ENCODE results near the gene GOLIM4. TPM values are rescaled to one million over a fixed set of nuclear protein-coding genes. Genes with fewer than 3 reads are reported as not detected.
"Not testable (repeated sequence)": the region's sequence is repeated elsewhere in the genome, so short reads cannot be mapped to it uniquely, and the experiment has no call there.

Gene GOLIM4
- polyA plus RNA-seq, 2 of the 4 experiments (the other 2 are of a cell fraction) = 22.4 to 23.6 TPM

DNA sequence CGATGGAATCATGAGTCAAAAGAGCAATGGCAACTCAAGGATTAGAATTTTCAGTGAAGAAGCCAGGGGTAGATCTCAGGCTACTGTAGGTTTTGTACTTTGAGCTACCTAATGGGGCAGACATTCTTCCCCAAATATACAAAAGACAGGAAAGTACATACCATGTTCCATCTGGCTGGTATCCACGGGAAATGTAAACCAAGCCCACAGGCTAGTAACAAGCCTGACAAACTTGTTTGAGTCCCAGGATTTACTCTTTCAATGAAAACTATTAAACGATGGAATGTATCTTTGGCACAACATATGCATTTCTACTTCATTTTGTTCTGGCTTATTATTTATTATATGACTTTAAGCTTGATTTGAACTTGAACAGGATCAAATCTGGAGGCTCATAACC lies 44.2 kb upstream of the GOLIM4 start:
- Histone ChIP-seq H3K4me3 (no peak overlapping the region), H3K4me2 (no peak overlapping the region), H3K27ac (no peak overlapping the region), H3K4me1 (no peaks in the 10 kb centered on the region), H3K9me3 (no peaks in the 10 kb centered on the region)
- ATAC-seq (no peak), FAIRE-seq (no peak), DNase-seq (ENCODE audit: low read depth in 1 of 2, low spot score in 1 of 2) (no peak)
- no peak for TF ChIP-seq EHF (CRISPR knock-in tag; IDR thresholded peaks at IDR 0.05)
- TF ChIP-seq TFCP2L1 (CRISPR knock-in tag; IDR thresholded peaks at IDR 0.05) = no peak
- no peak for TF ChIP-seq JUN (IDR thresholded peaks at IDR 0.05)
- no peak for TF ChIP-seq RCOR1 (IDR thresholded peaks at IDR 0.05; ENCODE audit: low read depth, low read length)
- ChIA-PET CTCF (no interaction called here), POLR2A (no interaction called here)
- WGBS (ENCODE audit: missing lambda C conversion rate) = 13% methylated on average over 3 of the region's 3 CpGs

DNA sequence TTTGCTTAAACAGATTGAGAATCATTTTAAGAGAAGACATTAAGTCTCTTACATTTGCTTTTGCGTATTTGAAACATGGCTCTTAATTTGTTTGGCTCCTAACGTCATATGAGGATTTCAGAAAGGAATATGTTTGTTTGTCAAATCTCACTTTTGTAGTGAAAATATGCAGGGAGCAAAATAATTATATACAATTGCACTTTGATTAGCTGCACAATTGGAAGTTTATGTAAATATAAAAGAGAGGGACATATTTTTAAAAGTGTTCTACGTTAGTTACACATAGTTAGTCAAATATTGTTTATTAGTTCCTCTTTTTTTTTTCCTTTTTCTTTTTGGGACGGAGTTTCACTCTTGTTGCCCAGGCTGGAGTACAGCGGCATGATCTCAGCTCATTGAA lies 42.7 kb upstream of the GOLIM4 start:
- ATAC-seq (no peak), DNase-seq (ENCODE audit: low read depth in 1 of 2, low spot score in 1 of 2) (no peak), FAIRE-seq (no peak)
- CTCF ChIA-PET = no interaction called here
- Histone ChIP-seq H3K4me2 (no peak overlapping the region), H3K9me3 (no peaks in the 10 kb centered on the region), H3K27ac (no peak overlapping the region), H3K4me3 (no peak overlapping the region), H3K4me1 (no peaks in the 10 kb centered on the region)
- POLR2A ChIA-PET = no interaction called here
- 68% methylated on average over 5 of the region's 5 CpGs for WGBS (ENCODE audit: missing lambda C conversion rate)
- TF ChIP-seq JUN (IDR thresholded peaks at IDR 0.05) = no peak

DNA sequence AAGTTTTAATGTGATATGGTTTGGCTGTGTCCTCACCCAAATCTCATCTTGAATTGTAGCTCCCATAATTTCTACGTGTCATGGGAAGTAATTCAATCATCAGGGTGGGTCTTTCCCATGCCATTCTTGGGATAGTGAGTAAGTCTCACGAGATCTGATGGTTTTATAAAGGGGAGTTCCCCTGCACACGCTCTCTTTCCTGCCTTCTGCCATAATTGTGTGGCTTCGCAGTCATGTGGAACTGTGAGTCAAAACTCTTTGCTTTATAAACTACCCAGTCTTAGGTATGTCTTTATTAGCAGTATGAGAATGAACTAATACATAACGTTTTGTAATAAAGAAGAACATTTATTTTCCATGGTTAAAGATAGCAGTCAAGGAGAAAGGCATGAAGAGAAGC lies 39.2 kb upstream of the GOLIM4 start:
- no peaks in the 10 kb centered on the region for H3K4me1 ChIP-seq
- ATAC-seq = no peak
- no peak for FAIRE-seq
- H3K4me3 ChIP-seq = no peak overlapping the region
- H3K27ac ChIP-seq = no peak overlapping the region
- H3K4me2 ChIP-seq = no peak overlapping the region
- no peaks in the 10 kb centered on the region for H3K9me3 ChIP-seq
- ChIA-PET POLR2A (no interaction called here), CTCF (no interaction called here)
- DNase-seq (ENCODE audit: low read depth in 1 of 2, low spot score in 1 of 2) = no peak
- WGBS (ENCODE audit: missing lambda C conversion rate) = 22% methylated on average over 5 of the region's 5 CpGs
- TF ChIP-seq HOXA7 (CRISPR knock-in tag; IDR thresholded peaks at IDR 0.05) = no peak
- no peak for TF ChIP-seq ESRRA (IDR thresholded peaks at IDR 0.05; ENCODE audit: borderline replicate concordance, low read length)
- no peak for TF ChIP-seq MYC (IDR thresholded peaks at IDR 0.05; ENCODE audit: borderline replicate concordance, low read length)
- no peak for TF ChIP-seq ZSCAN20 (CRISPR knock-in tag; IDR thresholded peaks at IDR 0.05)
- no peak for TF ChIP-seq GATA3 (IDR thresholded peaks at IDR 0.05; ENCODE audit: borderline replicate concordance)
- TF ChIP-seq, protein P1, sequence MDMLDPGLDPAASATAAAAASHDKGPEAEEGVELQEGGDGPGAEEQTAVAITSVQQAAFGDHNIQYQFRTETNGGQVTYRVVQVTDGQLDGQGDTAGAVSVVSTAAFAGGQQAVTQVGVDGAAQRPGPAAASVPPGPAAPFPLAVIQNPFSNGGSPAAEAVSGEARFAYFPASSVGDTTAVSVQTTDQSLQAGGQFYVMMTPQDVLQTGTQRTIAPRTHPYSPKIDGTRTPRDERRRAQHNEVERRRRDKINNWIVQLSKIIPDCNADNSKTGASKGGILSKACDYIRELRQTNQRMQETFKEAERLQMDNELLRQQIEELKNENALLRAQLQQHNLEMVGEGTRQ (IDR thresholded peaks at IDR 0.05) = no peak
- no peak for TF ChIP-seq CHD2 (IDR thresholded peaks at IDR 0.05; ENCODE audit: low read length, partially characterized antibody)
- no peak for TF ChIP-seq NR3C1 (IDR thresholded peaks at IDR 0.05)
- no peak for TF ChIP-seq FOXS1 (CRISPR knock-in tag; IDR thresholded peaks at IDR 0.05)
- TF ChIP-seq TFCP2L1 (CRISPR knock-in tag; IDR thresholded peaks at IDR 0.05) = no peak
- TF ChIP-seq, protein P2, sequence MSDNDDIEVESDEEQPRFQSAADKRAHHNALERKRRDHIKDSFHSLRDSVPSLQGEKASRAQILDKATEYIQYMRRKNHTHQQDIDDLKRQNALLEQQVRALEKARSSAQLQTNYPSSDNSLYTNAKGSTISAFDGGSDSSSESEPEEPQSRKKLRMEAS (IDR thresholded peaks at IDR 0.05) = no peak
- no peak for TF ChIP-seq CBX8 (IDR thresholded peaks at IDR 0.05)
- TF ChIP-seq HOXB5 (CRISPR knock-in tag; IDR thresholded peaks at IDR 0.05) = no peak
- no peak for TF ChIP-seq FOSL2 (IDR thresholded peaks at IDR 0.05)
- TF ChIP-seq FOSL2 (CRISPR knock-in tag; IDR thresholded peaks at IDR 0.05) = no peak
- TF ChIP-seq CEBPB (IDR thresholded peaks at IDR 0.05) = no peak
- TF ChIP-seq HOXB13 (CRISPR knock-in tag; IDR thresholded peaks at IDR 0.05; ENCODE audit: low read depth) = no peak
- TF ChIP-seq HEYL (CRISPR knock-in tag; IDR thresholded peaks at IDR 0.05) = no peak

DNA sequence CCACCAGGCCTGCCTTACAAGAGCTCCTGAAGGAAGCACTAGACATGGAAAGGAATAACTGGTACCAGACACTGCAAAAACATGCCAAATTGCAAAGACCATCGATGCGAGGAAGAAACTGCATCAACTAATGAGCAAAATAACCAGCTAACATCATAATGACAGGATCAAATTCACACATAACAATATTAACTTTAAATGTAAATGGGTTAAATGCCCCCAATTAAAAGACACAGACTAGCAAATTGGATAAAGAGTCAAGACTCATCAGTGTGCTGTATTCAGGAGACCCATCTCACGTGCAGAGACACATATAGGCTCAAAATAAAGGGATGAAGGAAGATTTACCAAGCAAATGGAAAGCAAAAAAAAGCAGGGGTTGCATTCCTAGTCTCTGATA lies 34.5 kb upstream of the GOLIM4 start:
- POLR2A ChIA-PET; H3K4me3 ChIP-seq; H3K4me1 ChIP-seq; FAIRE-seq; ATAC-seq; H3K27ac ChIP-seq; H3K4me2 ChIP-seq; DNase-seq (ENCODE audit: low read depth in 1 of 2, low spot score in 1 of 2); H3K9me3 ChIP-seq; CTCF ChIA-PET: not testable (repeated sequence)
- WGBS (ENCODE audit: missing lambda C conversion rate) = 49% methylated on average over 3 of the region's 3 CpGs

DNA sequence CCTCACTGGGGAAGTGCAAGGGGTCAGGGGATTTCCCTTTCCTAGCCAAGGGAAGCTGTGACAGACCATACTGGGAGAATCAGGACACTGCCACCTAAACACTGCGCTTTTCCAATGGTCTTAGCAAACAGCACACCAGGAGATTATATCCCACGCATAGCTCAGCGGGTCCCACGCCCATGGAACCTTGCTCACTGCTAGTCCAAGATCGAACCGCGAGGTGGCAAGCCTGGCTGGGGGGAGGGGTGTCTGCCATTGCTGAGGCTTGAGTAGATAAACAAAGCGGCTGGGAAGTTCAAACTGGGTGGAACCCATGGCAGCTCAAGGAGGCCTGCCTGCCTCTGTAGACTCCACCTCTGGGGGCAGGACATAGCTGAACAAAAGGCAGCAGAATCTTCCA lies 32.7 kb upstream of the GOLIM4 start:
- not testable (repeated sequence) for ATAC-seq
- 72% methylated on average over 2 of the region's 8 CpGs for WGBS (ENCODE audit: missing lambda C conversion rate)

More for the DNA sequence above, 32.7 kb upstream of the GOLIM4 start:
- CTCF ChIA-PET = interaction anchor here (1.0 kb wide), 1 partner anchor 37 kb away, joined by 5 read pairs; no protein-coding TSS in a partner anchor
- H3K4me2 ChIP-seq; H3K9me3 ChIP-seq; H3K27ac ChIP-seq; POLR2A ChIA-PET; H3K4me1 ChIP-seq; FAIRE-seq; H3K4me3 ChIP-seq; DNase-seq (ENCODE audit: low read depth in 1 of 2, low spot score in 1 of 2): not testable (repeated sequence)

All from A549 (cell line).